Right lobe of liver (tissue), 6 donors: Measurements from ENCODE around the gene C1orf116. TPM values are rescaled to one million over a fixed set of nuclear protein-coding genes. Genes with fewer than 3 reads are reported as not detected.

Source experiments
- ATAC-seq, 4 donors: fragments of 200-7000 bp; cut with Tn5 transposase; one replicate each; pipeline ENCODE4 v1.9.1; 2020; ENCODE audit warnings: mild to moderate bottlenecking in 4 of 4, moderate library complexity in 4 of 4
- DNase-seq, 3 donors: peaks; one replicate each; pipeline ENCODE4 v3.0.0-alpha.2; 2020
- H3K27ac ChIP-seq, 3 donors: fragments of 200-600 bp; one replicate each; pipeline ENCODE4 v1.8.0; 2022
- H3K27me3 ChIP-seq, 2 donors: fragments of 200-600 bp; one replicate each; pipeline ENCODE4 v1.8.0; 2022
- H3K36me3 ChIP-seq, 4 donors: fragments of 200-600 bp; sonication (generic) in 1 of 4; one replicate each; pipeline versions ENCODE4 v1.5.1 to v1.8.0; 2017 to 2022; ENCODE audit warnings: control low read depth in 1 of 4
- H3K4me1 ChIP-seq, 4 donors: fragments of 200-600 bp; sonication (generic) in 1 of 4; one replicate each; pipeline versions ENCODE4 v1.5.1 to v1.8.0; 2017 to 2022; ENCODE audit warnings: control low read depth in 1 of 4
- H3K4me3 ChIP-seq, 3 donors: fragments of 200-600 bp; one replicate each; pipeline ENCODE4 v1.8.0; 2022
- H3K9me3 ChIP-seq, 4 donors: fragments of 200-600 bp; sonication (generic) in 1 of 4; one replicate each; pipeline versions ENCODE4 v1.5.1 to v1.8.0; 2017 to 2022; ENCODE audit warnings: control low read depth in 1 of 4
- POLR2A ChIP-seq: fragments of 450-650 bp; IDR thresholded peaks from one replicate; pipeline ENCODE4 v1.6.1; 2017; ENCODE audit warnings: antibody characterized with exemption, mild to moderate bottlenecking
- WGBS: methylation state at CpG from one replicate; pipeline ENCODE4 v1.1.6; 2018; ENCODE audit warnings: low coverage, low lambda C conversion rate; ENCODE audit not compliant: insufficient coverage; ENCODE audit errors: missing lambda C conversion rate; 5-methylcytosine and 5-hydroxymethylcytosine counted together
- intact Hi-C, 2 donors: fragments of 100-400 bp; cut with DNase I; formaldehyde crosslinking; loops; one replicate each; pipeline versions ENCODE4 v1.11.2 to v1.14.1; 2022
- total RNA-seq, 6 experiments: library from RNA; depleted of rRNA in 2 of 6; stranded (reverse); fragments of >200 nt in 2 of 6; fragmentation: NEBNext Ultra II Directional in 3 of 6; extraction: Animal tissue kit (Norgen Biotek cat#: 25700) in 3 of 6; gene quantifications; one replicate each; pipeline versions ENCODE4 v1.1.0 to v1.2.4, GENCODE V29; 2016 to 2023
- TF ChIP-seq, protein P1 (sequence below), 4 donors: fragments of 200-600 bp in 3 of 4; fragments of 450-650 bp in 1 of 4; IDR thresholded peaks; one replicate each; pipeline versions ENCODE4 v1.5.1 to v1.8.0; 2016 to 2022; ENCODE audit warnings: antibody characterized with exemption in 4 of 4, mild to moderate bottlenecking in 2 of 4
- donor health status: DM: no; HTN: yes; CAD: no.
- donor health status: DM: no; HTN: no; CAD: no.
- donor health status: DM: no; HTN: no; CAD: no.
- donor health status: DM: no; HTN: yes; CAD: no.
- donor health status: DM: no; HTN: yes; CAD: no.

Gene C1orf116
- total RNA-seq, 6 experiments from 2014 or later: 0.27 to 0.68 (median 0.37) TPM

DNA sequence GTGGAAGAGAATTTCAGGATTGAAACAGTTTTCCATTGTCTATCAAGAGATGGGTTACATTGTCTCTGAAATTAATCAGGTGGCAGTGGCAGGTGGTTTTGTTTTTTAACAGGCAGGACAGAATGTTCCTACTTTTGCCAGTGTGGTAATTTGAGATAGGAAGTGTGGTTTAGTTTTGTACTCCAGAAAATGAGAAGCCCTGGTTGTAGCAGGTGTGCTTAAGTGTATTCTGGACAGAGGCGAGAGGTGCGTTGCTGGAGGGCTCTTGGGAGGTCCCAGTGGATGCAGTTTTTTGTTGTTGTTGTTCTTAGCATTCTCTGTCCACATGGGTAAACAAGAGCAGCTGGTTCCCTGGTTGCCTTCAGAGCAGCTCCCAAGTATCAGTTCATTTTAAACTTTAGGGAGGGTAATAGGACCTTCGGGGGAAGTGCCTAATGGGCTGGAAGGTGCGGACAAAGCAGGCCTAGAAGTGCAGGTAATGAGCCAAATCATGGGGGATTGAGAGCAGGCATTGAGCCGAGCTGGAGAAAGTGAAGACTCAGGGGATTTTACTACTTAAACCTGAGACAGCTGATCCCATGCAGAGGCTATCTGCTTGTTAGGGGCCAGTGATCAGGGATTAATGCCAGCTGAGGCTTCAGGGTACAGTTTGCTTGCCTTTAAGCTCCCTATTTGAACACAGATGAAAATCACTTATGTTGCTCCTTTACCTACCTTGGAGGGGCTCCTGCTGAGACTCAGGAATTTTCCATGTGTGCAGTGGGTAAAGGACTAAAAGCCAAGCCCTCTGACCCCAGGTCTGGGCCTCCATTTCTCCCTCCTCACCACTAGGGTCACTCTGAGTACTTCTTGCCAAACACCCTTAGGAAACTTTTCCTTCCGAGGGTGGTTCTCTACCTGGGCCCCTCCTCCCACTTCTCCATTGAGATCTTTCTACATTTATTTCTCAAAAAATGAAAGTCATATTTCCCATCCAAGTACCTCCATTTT lies 26.6 kb upstream of the C1orf116 start:
- Histone ChIP-seq H3K27ac (no peak overlapping the region), H3K27me3 (no peaks in the 10 kb centered on the region), H3K4me3 (no peak overlapping the region), H3K36me3 (peaks cover 0 to 18% (median 6%) of the 10 kb centered on the region in 4 donors), H3K4me1 (no peaks in the 10 kb centered on the region), H3K9me3 (no peaks in the 10 kb centered on the region)
- DNase-seq (no peak), ATAC-seq (no peak)
- 69% methylated on average over 4 of the region's 6 CpGs for WGBS
- intact Hi-C loops: no loop called here
- TF ChIP-seq POLR2A: no peak
- TF ChIP-seq, protein P1, sequence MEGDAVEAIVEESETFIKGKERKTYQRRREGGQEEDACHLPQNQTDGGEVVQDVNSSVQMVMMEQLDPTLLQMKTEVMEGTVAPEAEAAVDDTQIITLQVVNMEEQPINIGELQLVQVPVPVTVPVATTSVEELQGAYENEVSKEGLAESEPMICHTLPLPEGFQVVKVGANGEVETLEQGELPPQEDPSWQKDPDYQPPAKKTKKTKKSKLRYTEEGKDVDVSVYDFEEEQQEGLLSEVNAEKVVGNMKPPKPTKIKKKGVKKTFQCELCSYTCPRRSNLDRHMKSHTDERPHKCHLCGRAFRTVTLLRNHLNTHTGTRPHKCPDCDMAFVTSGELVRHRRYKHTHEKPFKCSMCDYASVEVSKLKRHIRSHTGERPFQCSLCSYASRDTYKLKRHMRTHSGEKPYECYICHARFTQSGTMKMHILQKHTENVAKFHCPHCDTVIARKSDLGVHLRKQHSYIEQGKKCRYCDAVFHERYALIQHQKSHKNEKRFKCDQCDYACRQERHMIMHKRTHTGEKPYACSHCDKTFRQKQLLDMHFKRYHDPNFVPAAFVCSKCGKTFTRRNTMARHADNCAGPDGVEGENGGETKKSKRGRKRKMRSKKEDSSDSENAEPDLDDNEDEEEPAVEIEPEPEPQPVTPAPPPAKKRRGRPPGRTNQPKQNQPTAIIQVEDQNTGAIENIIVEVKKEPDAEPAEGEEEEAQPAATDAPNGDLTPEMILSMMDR (IDR thresholded peaks at IDR 0.05): no peak

DNA sequence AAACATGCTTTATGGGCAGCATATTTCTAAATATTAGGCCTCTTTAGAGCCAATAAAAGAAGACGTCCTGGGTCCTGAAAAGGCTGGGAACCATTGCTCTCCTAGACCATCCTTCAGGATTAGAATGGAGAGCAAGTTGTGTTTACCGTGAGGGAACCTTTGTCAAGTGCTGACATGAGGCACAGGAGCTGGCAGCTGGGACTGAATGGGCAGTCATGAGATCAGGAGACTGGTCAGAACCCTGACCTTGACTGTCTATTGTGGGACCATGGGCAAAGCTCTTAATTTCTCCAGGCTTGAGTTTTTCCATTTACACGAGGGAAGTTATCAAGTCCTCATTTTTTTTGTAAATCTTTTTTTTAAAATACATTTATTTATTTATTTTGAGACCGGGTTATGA lies 25.7 kb upstream of the C1orf116 start:
- no peak for TF ChIP-seq POLR2A
- TF ChIP-seq, protein P1 (IDR thresholded peaks at IDR 0.05): no peak
- no peak overlapping the region for H3K27ac ChIP-seq
- H3K27me3 ChIP-seq: no peaks in the 10 kb centered on the region
- H3K36me3 ChIP-seq: peaks cover 0 to 15% (median 5%) of the 10 kb centered on the region in 4 donors
- intact Hi-C loops: no loop called here
- H3K4me1 ChIP-seq: no peaks in the 10 kb centered on the region
- H3K4me3 ChIP-seq: no peak overlapping the region
- DNase-seq: no peak
- 92% methylated on average over 4 of the region's 4 CpGs for WGBS
- no peak for ATAC-seq
- H3K9me3 ChIP-seq: no peaks in the 10 kb centered on the region

DNA sequence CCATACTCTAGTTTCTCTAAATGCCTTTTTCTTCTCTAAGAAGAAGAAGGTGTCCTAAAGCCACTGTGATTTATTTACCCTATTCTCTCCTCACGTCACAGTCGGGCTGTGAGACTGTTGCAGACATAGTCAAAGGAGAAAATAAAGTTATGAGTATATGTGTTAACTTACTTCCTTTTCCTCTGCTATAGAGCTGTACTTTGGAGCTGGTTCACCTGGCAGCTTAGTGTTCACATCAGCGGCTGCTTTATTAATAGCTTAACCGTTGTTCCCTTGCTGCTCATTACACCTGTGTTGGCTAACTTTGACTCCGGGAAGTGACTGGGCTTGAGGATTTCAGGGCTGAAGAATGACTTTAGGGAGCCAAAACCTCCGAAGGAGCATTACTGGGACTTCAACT lies 24.1 kb upstream of the C1orf116 start:
- Histone ChIP-seq H3K9me3 (no peaks in the 10 kb centered on the region), H3K36me3 (peaks cover 0 to 4% (median 0%) of the 10 kb centered on the region in 4 donors), H3K4me3 (no peak overlapping the region), H3K27ac (no peak overlapping the region), H3K27me3 (no peaks in the 10 kb centered on the region), H3K4me1 (peaks cover 0 to 7% (median under 1%) of the 10 kb centered on the region in 4 donors)
- 51% methylated on average over 6 of the region's 6 CpGs for WGBS
- intact Hi-C loops: no loop called here
- DNase-seq (no peak), ATAC-seq (no peak)
- no peak for TF ChIP-seq POLR2A
- TF ChIP-seq, protein P1 (IDR thresholded peaks at IDR 0.05): no peak

DNA sequence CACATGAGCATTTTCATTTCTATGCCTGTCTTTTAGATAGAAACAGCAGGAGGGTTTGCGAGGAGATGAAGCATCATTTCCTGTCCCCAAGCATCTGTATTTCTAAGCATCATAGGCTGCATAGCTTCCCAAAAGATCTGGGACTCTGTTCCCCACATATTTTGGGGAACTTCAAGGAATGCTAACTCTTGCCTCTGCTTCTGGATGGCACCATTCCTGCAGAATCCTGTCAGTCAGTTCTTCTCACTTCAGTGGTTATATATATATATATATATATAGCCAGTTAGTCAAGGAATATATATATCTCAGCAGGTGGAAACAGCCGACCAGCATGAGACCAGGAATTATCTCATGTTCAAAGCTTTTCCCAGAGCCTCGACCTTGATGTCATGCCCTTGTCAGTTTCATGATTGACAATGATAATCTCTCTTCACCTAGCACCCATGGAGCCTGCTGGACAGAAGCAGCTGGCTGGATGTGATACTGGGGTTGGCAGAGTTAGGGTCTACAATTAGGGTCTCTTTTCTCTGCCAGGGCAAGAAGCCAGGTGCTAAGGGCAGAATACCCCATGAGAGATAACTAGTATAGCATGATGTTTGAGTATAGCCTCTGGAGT lies 22.9 kb upstream of the C1orf116 start:
- Histone ChIP-seq H3K27ac (no peak overlapping the region), H3K4me3 (no peak overlapping the region)

More for the DNA sequence above, 22.9 kb upstream of the C1orf116 start:
- Histone ChIP-seq H3K36me3 (no peaks in the 10 kb centered on the region), H3K9me3 (no peaks in the 10 kb centered on the region), H3K27me3 (no peaks in the 10 kb centered on the region), H3K4me1 (peaks cover 0 to 13% (median 1%) of the 10 kb centered on the region in 4 donors)
- intact Hi-C loops: no loop called here
- TF ChIP-seq, protein P1 (IDR thresholded peaks at IDR 0.05): no peak
- no peak for TF ChIP-seq POLR2A
- 81% methylated on average over 2 of the region's 3 CpGs for WGBS
- DNase-seq: no peak
- no peak for ATAC-seq
